ENCODE measurements around the gene TBC1D14. TPM values are rescaled to one million over a fixed set of nuclear protein-coding genes. Genes with fewer than 3 reads are reported as not detected.

TBC1D14 gene
- total RNA-seq, 4 donors from 2014 or later = 44.8 to 67.7 (median 55.7) TPM

GRCh38 chr4:7066493-7066892, 156.9 kb downstream of the TBC1D14 start:
- H3K36me3 ChIP-seq = peaks cover 0 to 38% (median 0%) of the 10 kb centered on the region in 3 donors
- peaks cover 4 to 25% (median 13%) of the 10 kb centered on the region in 4 donors for H3K4me1 ChIP-seq

GRCh38 chr4:7067126-7067451, 157.5 kb downstream of the TBC1D14 start:
- TF ChIP-seq POLR2A (IDR thresholded peaks at IDR 0.05) = no peak
- TF ChIP-seq, protein P1, sequence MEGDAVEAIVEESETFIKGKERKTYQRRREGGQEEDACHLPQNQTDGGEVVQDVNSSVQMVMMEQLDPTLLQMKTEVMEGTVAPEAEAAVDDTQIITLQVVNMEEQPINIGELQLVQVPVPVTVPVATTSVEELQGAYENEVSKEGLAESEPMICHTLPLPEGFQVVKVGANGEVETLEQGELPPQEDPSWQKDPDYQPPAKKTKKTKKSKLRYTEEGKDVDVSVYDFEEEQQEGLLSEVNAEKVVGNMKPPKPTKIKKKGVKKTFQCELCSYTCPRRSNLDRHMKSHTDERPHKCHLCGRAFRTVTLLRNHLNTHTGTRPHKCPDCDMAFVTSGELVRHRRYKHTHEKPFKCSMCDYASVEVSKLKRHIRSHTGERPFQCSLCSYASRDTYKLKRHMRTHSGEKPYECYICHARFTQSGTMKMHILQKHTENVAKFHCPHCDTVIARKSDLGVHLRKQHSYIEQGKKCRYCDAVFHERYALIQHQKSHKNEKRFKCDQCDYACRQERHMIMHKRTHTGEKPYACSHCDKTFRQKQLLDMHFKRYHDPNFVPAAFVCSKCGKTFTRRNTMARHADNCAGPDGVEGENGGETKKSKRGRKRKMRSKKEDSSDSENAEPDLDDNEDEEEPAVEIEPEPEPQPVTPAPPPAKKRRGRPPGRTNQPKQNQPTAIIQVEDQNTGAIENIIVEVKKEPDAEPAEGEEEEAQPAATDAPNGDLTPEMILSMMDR (IDR thresholded peaks at IDR 0.05) = no peak
- Histone ChIP-seq H3K9me3 (no peaks in the 10 kb centered on the region), H3K27me3 (no peaks in the 10 kb centered on the region)

More at GRCh38 chr4:7066493-7066892, 156.9 kb downstream of the TBC1D14 start:
- TF ChIP-seq, protein P1 (IDR thresholded peaks at IDR 0.05) = no peak
- TF ChIP-seq POLR2A (IDR thresholded peaks at IDR 0.05) = no peak
- no peaks in the 10 kb centered on the region for H3K27me3 ChIP-seq
- DNase-seq = no peak
- H3K4me3 ChIP-seq = peak overlapping the region in 3 of 4 donors; percentile 87 to 98 (median 93)
- no peaks in the 10 kb centered on the region for H3K9me3 ChIP-seq
- no peak overlapping the region for H3K27ac ChIP-seq

DNA sequence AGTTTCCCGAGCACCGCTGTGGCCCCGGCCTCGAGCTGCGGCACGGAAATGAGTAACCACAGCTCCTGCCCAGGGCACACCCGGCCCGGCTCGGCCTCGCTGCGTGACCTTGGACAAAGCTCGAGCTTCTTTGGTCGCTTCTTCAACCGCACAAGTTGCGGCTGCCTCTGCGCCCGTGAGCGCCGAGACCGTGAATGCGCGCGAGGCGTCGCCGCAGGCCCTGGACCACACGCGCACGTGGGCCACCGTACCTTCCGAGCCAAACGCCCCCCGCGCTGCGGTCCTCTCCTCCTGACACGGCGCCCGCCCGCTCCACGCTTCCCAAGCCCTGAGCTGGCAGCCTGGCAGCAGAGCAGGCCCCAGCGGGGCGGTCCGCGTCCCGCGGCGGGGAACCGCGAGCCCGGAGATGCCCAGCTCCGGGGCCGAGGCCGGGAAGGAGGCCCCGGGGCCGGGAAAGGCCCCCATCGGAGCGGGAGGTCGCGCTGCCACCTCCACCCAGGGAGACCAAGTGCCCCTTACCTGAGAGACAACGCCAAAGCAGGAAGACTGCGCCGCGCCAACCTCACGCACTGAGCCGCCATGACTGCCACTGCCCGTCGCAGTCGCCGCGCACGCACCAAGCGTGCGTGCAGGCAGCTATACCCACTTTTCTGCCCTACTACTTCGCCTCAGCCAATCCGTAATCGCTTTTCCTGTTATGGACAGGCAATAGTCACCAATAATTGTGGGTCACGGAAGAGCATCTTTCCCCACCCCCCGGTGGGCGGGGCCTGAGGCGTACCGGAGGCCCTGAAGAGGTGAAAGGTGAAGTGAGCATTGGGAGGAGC, 158.0 kb downstream of the TBC1D14 start, which contains the start of gene GRPEL1:
TSS of gene GRPEL1 (minus strand) at position 613 of the 827 bp plus-strand sequence. CDS start at position 581, 32 bp downstream.
- H3K36me3 ChIP-seq = peaks cover 0 to 28% (median 0%) of the 10 kb centered on the region in 3 donors
- TF ChIP-seq POLR2A (IDR thresholded peaks at IDR 0.05) = peak; percentile 96 to 97
- TF ChIP-seq, protein P1 (IDR thresholded peaks at IDR 0.05) = no peak
- H3K4me1 ChIP-seq = peaks cover 4 to 25% (median 13%) of the 10 kb centered on the region in 4 donors
- H3K4me3 ChIP-seq = peak within 1 kb of the TSS; percentile 66 to 98 (median 90)
- H3K27me3 ChIP-seq = no peaks in the 10 kb centered on the region
- no peaks in the 10 kb centered on the region for H3K9me3 ChIP-seq
- peak within 1 kb of the TSS; percentile 80 to 94 (median 92) for H3K27ac ChIP-seq
- peak; percentile 73 to 100 (median 100) for DNase-seq

More at GRCh38 chr4:7067126-7067451, 157.5 kb downstream of the TBC1D14 start:
- Histone ChIP-seq H3K4me1 (peaks cover 4 to 25% (median 13%) of the 10 kb centered on the region in 4 donors), H3K36me3 (peaks cover 0 to 32% (median 0%) of the 10 kb centered on the region in 3 donors), H3K4me3 (peak overlapping the region; percentile 66 to 98 (median 90)), H3K27ac (peak overlapping the region; percentile 80 to 94 (median 92))
- no peak for DNase-seq

GRCh38 chr4:7068279-7068842, 158.7 kb downstream of the TBC1D14 start:
- Histone ChIP-seq H3K4me3 (peak overlapping the region; percentile 66 to 98 (median 90)), H3K4me1 (peaks cover 4 to 25% (median 13%) of the 10 kb centered on the region in 4 donors), H3K36me3 (peaks cover 0 to 21% (median 0%) of the 10 kb centered on the region in 3 donors), H3K27ac (peak overlapping the region; percentile 80 to 93 (median 90)), H3K27me3 (no peaks in the 10 kb centered on the region), H3K9me3 (no peaks in the 10 kb centered on the region)
- TF ChIP-seq POLR2A (IDR thresholded peaks at IDR 0.05) = peak in 1 of 2 donors; percentile 9
- TF ChIP-seq, protein P1 (IDR thresholded peaks at IDR 0.05) = no peak
- peak in 1 of 3 donors; percentile 100 for DNase-seq

DNA sequence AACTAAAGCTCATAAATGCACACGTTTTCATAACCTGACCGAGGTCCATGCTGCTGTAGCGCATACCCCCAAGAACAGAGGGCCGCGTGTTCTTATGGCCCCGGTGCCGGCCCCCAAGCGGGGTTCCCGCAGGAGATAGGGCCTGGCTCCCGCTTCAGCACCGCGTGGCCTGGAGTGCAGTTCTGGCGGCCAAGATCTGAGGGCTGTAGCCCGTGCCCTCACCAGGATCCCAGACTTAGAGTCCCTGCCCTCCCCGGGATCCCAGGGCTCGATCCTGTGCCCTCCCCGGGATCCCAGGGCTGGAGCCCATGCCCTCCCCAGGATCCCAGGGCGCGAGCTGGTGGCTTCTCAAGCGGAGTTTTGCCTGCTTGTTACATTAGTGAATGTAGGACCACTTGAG, 159.3 kb downstream of the TBC1D14 start:
- Histone ChIP-seq H3K4me3 (peak overlapping the region; percentile 66 to 98 (median 90)), H3K9me3 (no peaks in the 10 kb centered on the region), H3K27me3 (no peaks in the 10 kb centered on the region), H3K4me1 (peaks cover 4 to 25% (median 13%) of the 10 kb centered on the region in 4 donors), H3K36me3 (peaks cover 0 to 15% (median 0%) of the 10 kb centered on the region in 3 donors), H3K27ac (peak overlapping the region; percentile 80 to 93 (median 90))
- TF ChIP-seq, protein P1 (IDR thresholded peaks at IDR 0.05) = no peak
- no peak for DNase-seq
